Suprapubic skin (tissue), 4 donors: ENCODE results near the gene FRY.

ENCODE experiments used
- CTCF ChIP-seq, 2 donors: fragments of 200-600 bp in 1 of 2; fragments of 450-650 bp in 1 of 2; sonication (generic) in 1 of 2; IDR thresholded peaks; one replicate each; pipeline ENCODE4 v1.5.1; 2016 to 2019; ENCODE audit warnings: antibody characterized with exemption in 2 of 2, mild to moderate bottlenecking in 1 of 2, moderate library complexity in 1 of 2
- POLR2A ChIP-seq, 2 donors: fragments of 450-650 bp; IDR thresholded peaks; one replicate each; pipeline ENCODE4 v1.6.1; 2017; ENCODE audit warnings: antibody characterized with exemption in 2 of 2, mild to moderate bottlenecking in 2 of 2, moderate library complexity in 2 of 2
- POLR2AphosphoS5 ChIP-seq, 3 donors: sonication (generic); formaldehyde crosslinking; IDR thresholded peaks; one replicate each; pipeline ENCODE4 v1.6.1; 2017; ENCODE audit warnings: antibody characterized with exemption in 3 of 3

- TF ChIP-seq POLR2A (IDR thresholded peaks at IDR 0.05) (no peak), CTCF (IDR thresholded peaks at IDR 0.05) (no peak), POLR2AphosphoS5 (IDR thresholded peaks at IDR 0.05) (no peak)
Observed at GRCh38 chr13:31982540-31982939, 49.0 kb upstream of the FRY start.
